GM21529 (cell line): ENCODE data around the gene AGAP1.

Experiments used
- ATAC-seq: cut with Tn5 transposase; IDR thresholded peaks from one replicate; pipeline ENCODE4 v1.9.1; 2021; ENCODE audit not compliant: unreplicated experiment

The AGAP1 gene

GRCh38 chr2:235952714-235953113 lies 458.9 kb downstream of the AGAP1 start:
- no peak for ATAC-seq

GRCh38 chr2:235954281-235954680 lies 460.4 kb downstream of the AGAP1 start:
- no peak for ATAC-seq

GRCh38 chr2:235954888-235955480 lies 461.1 kb downstream of the AGAP1 start:
- no peak for ATAC-seq

- no peak for ATAC-seq
Observed at GRCh38 chr2:235955664-235956063, 461.8 kb downstream of the AGAP1 start.

GRCh38 chr2:235956281-235956970 lies 462.6 kb downstream of the AGAP1 start:
- no peak for ATAC-seq

GRCh38 chr2:235957251-235957650 lies 463.4 kb downstream of the AGAP1 start:
- no peak for ATAC-seq

GRCh38 chr2:235958221-235958930 lies 464.5 kb downstream of the AGAP1 start:
- ATAC-seq, result no peak

- ATAC-seq, result no peak
Observed at GRCh38 chr2:235958931-235959410, 465.1 kb downstream of the AGAP1 start.

GRCh38 chr2:235960011-235960715 lies 466.3 kb downstream of the AGAP1 start:
- no peak for ATAC-seq

- no peak for ATAC-seq
Observed at GRCh38 chr2:235960716-235961640, 467.1 kb downstream of the AGAP1 start.

- no peak for ATAC-seq
Observed at GRCh38 chr2:235961711-235962110, 467.9 kb downstream of the AGAP1 start.

- ATAC-seq, result no peak
Observed at GRCh38 chr2:235963853-235964577, 470.2 kb downstream of the AGAP1 start.

- ATAC-seq, result no peak
Observed at GRCh38 chr2:235964787-235965390, 471.0 kb downstream of the AGAP1 start.

GRCh38 chr2:235966396-235966795 lies 472.6 kb downstream of the AGAP1 start:
- ATAC-seq, result no peak

- no peak for ATAC-seq
Observed at GRCh38 chr2:235966932-235967757, 473.3 kb downstream of the AGAP1 start.

GRCh38 chr2:235968155-235968554 lies 474.3 kb downstream of the AGAP1 start:
- ATAC-seq, result no peak

GRCh38 chr2:235968616-235969324 lies 474.9 kb downstream of the AGAP1 start:
- ATAC-seq, result no peak
